ENCODE measurements around the gene PDYN. TPM values are rescaled to one million over a fixed set of nuclear protein-coding genes. Genes with fewer than 3 reads are reported as not detected.

PDYN gene
- total RNA-seq, 1 experiment from 2014 or later: not detected

GRCh38 chr20:2022163-2022562, 28.3 kb upstream of the PDYN start:
- Histone ChIP-seq H3K9ac (ENCODE audit: low read length) (no peak overlapping the region), H3K9me2 (replicated peaks; ENCODE audit: insufficient read depth, low read length) (no peaks in the 10 kb centered on the region), H3K4me3 (ENCODE audit: low read length) (no peak overlapping the region), H3K79me2 (ENCODE audit: low read length) (no peaks in the 10 kb centered on the region), H3K4me1 (ENCODE audit: low read length) (no peaks in the 10 kb centered on the region), H2AFZ (ENCODE audit: low read length) (no peak overlapping the region), H3K9me3 (ENCODE audit: low read length) (no peaks in the 10 kb centered on the region), H3K4me2 (ENCODE audit: low read depth, low read length, poor library complexity, severe bottlenecking) (no peak overlapping the region), H4K20me1 (ENCODE audit: insufficient read depth, low read depth, low read length) (no peaks in the 10 kb centered on the region), H3K27ac (ENCODE audit: low read length) (no peak overlapping the region), H3K36me3 (ENCODE audit: insufficient read depth, low read length) (no peaks in the 10 kb centered on the region), H3K27me3 (ENCODE audit: low read length) (no peaks in the 10 kb centered on the region)
- DNase-seq: no peak

- Histone ChIP-seq H3K27me3 (ENCODE audit: low read length) (no peaks in the 10 kb centered on the region), H4K20me1 (ENCODE audit: insufficient read depth, low read depth, low read length) (peaks cover 7% of the 10 kb centered on the region; the same call in 1 of the 2 replicates), H3K9ac (ENCODE audit: low read length) (no peak overlapping the region), H3K9me3 (ENCODE audit: low read length) (no peaks in the 10 kb centered on the region), H3K9me2 (replicated peaks; ENCODE audit: insufficient read depth, low read length) (no peaks in the 10 kb centered on the region), H3K4me3 (ENCODE audit: low read length) (no peak overlapping the region), H3K27ac (ENCODE audit: low read length) (no peak overlapping the region), H3K4me2 (ENCODE audit: low read depth, low read length, poor library complexity, severe bottlenecking) (no peak overlapping the region), H2AFZ (ENCODE audit: low read length) (no peak overlapping the region), H3K79me2 (ENCODE audit: low read length) (no peaks in the 10 kb centered on the region), H3K4me1 (ENCODE audit: low read length) (no peaks in the 10 kb centered on the region), H3K36me3 (ENCODE audit: insufficient read depth, low read length) (no peaks in the 10 kb centered on the region)
- no peak for DNase-seq
Measured at GRCh38 chr20:2010533-2010932, 16.7 kb upstream of the PDYN start.

- Histone ChIP-seq H3K79me2 (ENCODE audit: low read length) (no peaks in the 10 kb centered on the region), H3K4me1 (ENCODE audit: low read length) (no peaks in the 10 kb centered on the region), H3K9me3 (ENCODE audit: low read length) (no peaks in the 10 kb centered on the region), H3K4me2 (ENCODE audit: low read depth, low read length, poor library complexity, severe bottlenecking) (no peak overlapping the region), H3K27me3 (ENCODE audit: low read length) (no peaks in the 10 kb centered on the region), H3K27ac (ENCODE audit: low read length) (no peak overlapping the region), H3K9me2 (replicated peaks; ENCODE audit: insufficient read depth, low read length) (no peaks in the 10 kb centered on the region), H3K9ac (ENCODE audit: low read length) (no peak overlapping the region), H3K36me3 (ENCODE audit: insufficient read depth, low read length) (no peaks in the 10 kb centered on the region), H3K4me3 (ENCODE audit: low read length) (no peak overlapping the region), H2AFZ (ENCODE audit: low read length) (no peak overlapping the region), H4K20me1 (ENCODE audit: insufficient read depth, low read depth, low read length) (peaks cover 7% of the 10 kb centered on the region; the same call in 1 of the 2 replicates)
- DNase-seq: peak; percentile 78
Measured at GRCh38 chr20:2006452-2007361, 12.8 kb upstream of the PDYN start.

- Histone ChIP-seq H2AFZ (ENCODE audit: low read length) (no peak overlapping the region), H3K9me2 (replicated peaks; ENCODE audit: insufficient read depth, low read length) (no peaks in the 10 kb centered on the region), H4K20me1 (ENCODE audit: insufficient read depth, low read depth, low read length) (peaks cover 7% of the 10 kb centered on the region; the same call in 1 of the 2 replicates), H3K9ac (ENCODE audit: low read length) (no peak overlapping the region), H3K27me3 (ENCODE audit: low read length) (peaks cover 2% of the 10 kb centered on the region; the same call in 1 of the 2 replicates), H3K36me3 (ENCODE audit: insufficient read depth, low read length) (no peaks in the 10 kb centered on the region), H3K27ac (ENCODE audit: low read length) (no peak overlapping the region), H3K9me3 (ENCODE audit: low read length) (no peaks in the 10 kb centered on the region), H3K4me1 (ENCODE audit: low read length) (no peaks in the 10 kb centered on the region), H3K4me3 (ENCODE audit: low read length) (no peak overlapping the region), H3K79me2 (ENCODE audit: low read length) (no peaks in the 10 kb centered on the region), H3K4me2 (ENCODE audit: low read depth, low read length, poor library complexity, severe bottlenecking) (no peak overlapping the region)
- DNase-seq: peak; percentile 92
Measured at GRCh38 chr20:2005831-2006426, 12.1 kb upstream of the PDYN start.

GRCh38 chr20:2005359-2005758, 11.5 kb upstream of the PDYN start:
- H4K20me1 ChIP-seq (ENCODE audit: insufficient read depth, low read depth, low read length): peaks cover 7% of the 10 kb centered on the region; the same call in 1 of the 2 replicates
- no peaks in the 10 kb centered on the region for H3K36me3 ChIP-seq (ENCODE audit: insufficient read depth, low read length)

GRCh38 chr20:2004171-2004570, 10.3 kb upstream of the PDYN start:
- no peak overlapping the region for H3K9ac ChIP-seq (ENCODE audit: low read length)
- H3K9me3 ChIP-seq (ENCODE audit: low read length): no peaks in the 10 kb centered on the region
- DNase-seq: no peak
- peaks cover 4% of the 10 kb centered on the region; the same call in 1 of the 2 replicates for H3K27me3 ChIP-seq (ENCODE audit: low read length)
- no peaks in the 10 kb centered on the region for H3K79me2 ChIP-seq (ENCODE audit: low read length)
- H3K4me2 ChIP-seq (ENCODE audit: low read depth, low read length, poor library complexity, severe bottlenecking): no peak overlapping the region
- no peaks in the 10 kb centered on the region for H3K4me1 ChIP-seq (ENCODE audit: low read length)
- H2AFZ ChIP-seq (ENCODE audit: low read length): no peak overlapping the region
- H3K27ac ChIP-seq (ENCODE audit: low read length): no peak overlapping the region
- peaks cover 7% of the 10 kb centered on the region; the same call in 1 of the 2 replicates for H4K20me1 ChIP-seq (ENCODE audit: insufficient read depth, low read depth, low read length)
- H3K36me3 ChIP-seq (ENCODE audit: insufficient read depth, low read length): no peaks in the 10 kb centered on the region
- H3K9me2 ChIP-seq (replicated peaks; ENCODE audit: insufficient read depth, low read length): no peaks in the 10 kb centered on the region
- H3K4me3 ChIP-seq (ENCODE audit: low read length): no peak overlapping the region

More at GRCh38 chr20:2005359-2005758, 11.5 kb upstream of the PDYN start:
- DNase-seq: no peak
- H3K4me3 ChIP-seq (ENCODE audit: low read length): no peak overlapping the region
- H3K27me3 ChIP-seq (ENCODE audit: low read length): peaks cover 4% of the 10 kb centered on the region; the same call in 1 of the 2 replicates
- no peak overlapping the region for H2AFZ ChIP-seq (ENCODE audit: low read length)
- no peak overlapping the region for H3K9ac ChIP-seq (ENCODE audit: low read length)
- H3K9me2 ChIP-seq (replicated peaks; ENCODE audit: insufficient read depth, low read length): no peaks in the 10 kb centered on the region
- H3K9me3 ChIP-seq (ENCODE audit: low read length): no peaks in the 10 kb centered on the region
- no peaks in the 10 kb centered on the region for H3K4me1 ChIP-seq (ENCODE audit: low read length)
- no peak overlapping the region for H3K4me2 ChIP-seq (ENCODE audit: low read depth, low read length, poor library complexity, severe bottlenecking)
- no peak overlapping the region for H3K27ac ChIP-seq (ENCODE audit: low read length)
- H3K79me2 ChIP-seq (ENCODE audit: low read length): no peaks in the 10 kb centered on the region

GRCh38 chr20:2002365-2002764, 8.5 kb upstream of the PDYN start:
- H3K4me1 ChIP-seq (ENCODE audit: low read length): no peaks in the 10 kb centered on the region
- H3K27me3 ChIP-seq (ENCODE audit: low read length): peaks cover 4% of the 10 kb centered on the region; the same call in 1 of the 2 replicates
- H4K20me1 ChIP-seq (ENCODE audit: insufficient read depth, low read depth, low read length): peaks cover 7% of the 10 kb centered on the region; the same call in 1 of the 2 replicates
- H3K4me3 ChIP-seq (ENCODE audit: low read length): no peak overlapping the region
- no peaks in the 10 kb centered on the region for H3K9me3 ChIP-seq (ENCODE audit: low read length)
- no peak overlapping the region for H3K27ac ChIP-seq (ENCODE audit: low read length)
- H2AFZ ChIP-seq (ENCODE audit: low read length): no peak overlapping the region
- H3K9ac ChIP-seq (ENCODE audit: low read length): no peak overlapping the region
- H3K9me2 ChIP-seq (replicated peaks; ENCODE audit: insufficient read depth, low read length): no peaks in the 10 kb centered on the region
- no peaks in the 10 kb centered on the region for H3K36me3 ChIP-seq (ENCODE audit: insufficient read depth, low read length)
- H3K4me2 ChIP-seq (ENCODE audit: low read depth, low read length, poor library complexity, severe bottlenecking): no peak overlapping the region
- no peak for DNase-seq
- H3K79me2 ChIP-seq (ENCODE audit: low read length): no peaks in the 10 kb centered on the region

GRCh38 chr20:2001119-2001518, 7.3 kb upstream of the PDYN start:
- Histone ChIP-seq H3K4me2 (ENCODE audit: low read depth, low read length, poor library complexity, severe bottlenecking) (no peak overlapping the region), H3K9ac (ENCODE audit: low read length) (no peak overlapping the region), H3K27ac (ENCODE audit: low read length) (no peak overlapping the region), H3K4me1 (ENCODE audit: low read length) (no peaks in the 10 kb centered on the region), H3K9me2 (replicated peaks; ENCODE audit: insufficient read depth, low read length) (no peaks in the 10 kb centered on the region), H3K27me3 (ENCODE audit: low read length) (peaks cover 4% of the 10 kb centered on the region; the same call in 1 of the 2 replicates), H3K79me2 (ENCODE audit: low read length) (no peaks in the 10 kb centered on the region), H3K36me3 (ENCODE audit: insufficient read depth, low read length) (no peaks in the 10 kb centered on the region), H4K20me1 (ENCODE audit: insufficient read depth, low read depth, low read length) (peaks cover 3% of the 10 kb centered on the region; the same call in 1 of the 2 replicates), H3K9me3 (ENCODE audit: low read length) (no peaks in the 10 kb centered on the region), H2AFZ (ENCODE audit: low read length) (no peak overlapping the region), H3K4me3 (ENCODE audit: low read length) (no peak overlapping the region)
- no peak for DNase-seq

All from Karpas-422 (cell line).